Endothelial cell of umbilical vein (primary cell): ENCODE data around the gene PLEKHG1. TPM values are rescaled to one million over a fixed set of nuclear protein-coding genes. Genes with fewer than 3 reads are reported as not detected.

Experiments used
- BruUV-seq: library from RNA; stranded (reverse); fragments of 400-500 nt; replicated peaks from 2 replicates; lab custom pipeline; 2021; lab: Mats Ljungman, UMichigan
- CTCF ChIA-PET: fragments of 300-600, 350-600 bp; sonication (Branson Sonifier 250); formaldehyde crosslinking; loops from one replicate; lab custom pipeline; 2021; ENCODE audit warnings: antibody characterized with exemption, inconsistent platforms; lab: Charles Lee
- POLR2A ChIA-PET: fragments of 300-600, 350-600 bp; sonication (Branson Sonifier 250); formaldehyde crosslinking; loops from one replicate; lab custom pipeline; 2021; ENCODE audit warnings: antibody characterized with exemption, inconsistent platforms; lab: Charles Lee
- DNase-seq: peaks from one replicate; pipeline ENCODE4 v3.0.0-alpha.2; 2011; ENCODE audit warnings: low read depth, low spot score
- FAIRE-seq: peaks from 2 replicates; lab custom pipeline; 2011; peaks lifted over from hg19 to GRCh38; lab: Jason Lieb, UNC
- H2AFZ ChIP-seq: 2 replicates; pipeline ENCODE4 v1.6.0; 2012; ENCODE audit warnings: low read depth, low read length, control low read depth, inconsistent platforms
- H3K27ac ChIP-seq: 2 replicates; pipeline ENCODE4 v1.5.1; 2011; ENCODE audit warnings: low read depth, mild to moderate bottlenecking, control low read depth, low read length, moderate library complexity; ENCODE audit not compliant: insufficient read depth
- H3K27me3 ChIP-seq, 2 experiments: 2 replicates each; pipeline versions ENCODE4 v1.6.0 to v1.6.1; 2011; ENCODE audit warnings: low read length in 2 of 2, mixed read lengths in 1 of 2; ENCODE audit not compliant: control insufficient read depth in 2 of 2, insufficient read depth in 2 of 2
- H3K36me3 ChIP-seq, 2 experiments: 2 replicates in 1 of 2; 3 replicates in 1 of 2; pipeline ENCODE4 v1.5.1; 2011; ENCODE audit warnings: low read length in 2 of 2, mild to moderate bottlenecking in 1 of 2, moderate library complexity in 1 of 2; ENCODE audit not compliant: control insufficient read depth in 2 of 2, insufficient read depth in 2 of 2; ENCODE audit errors: extremely low read depth in 1 of 2
- H3K4me1 ChIP-seq: 3 replicates; pipeline ENCODE4 v1.5.1; 2011; ENCODE audit warnings: mild to moderate bottlenecking, low read length; ENCODE audit not compliant: control insufficient read depth, insufficient read depth; ENCODE audit errors: extremely low read depth
- H3K4me2 ChIP-seq: 2 replicates; pipeline ENCODE4 v1.6.1; 2011; ENCODE audit warnings: low read length, control low read depth, mixed read lengths; ENCODE audit not compliant: insufficient read depth
- H3K4me3 ChIP-seq, 3 experiments: fragments of 200-600 bp in 1 of 3; sonication (generic), shearing (Covaris generic) in 1 of 3; replicated peaks in 1 of 3; 2 replicates each; pipeline ENCODE4 v1.5.1; 2011 to 2016; ENCODE audit warnings: control low read depth in 3 of 3, low read length in 3 of 3, mild to moderate bottlenecking in 2 of 3, inconsistent platforms in 1 of 3, low read depth in 1 of 3, moderate library complexity in 1 of 3; ENCODE audit not compliant: insufficient read depth in 1 of 3
- H3K79me2 ChIP-seq: 2 replicates; pipeline ENCODE4 v1.6.0; 2012; ENCODE audit warnings: low read length, inconsistent platforms; ENCODE audit not compliant: control insufficient read depth, insufficient read depth
- H3K9ac ChIP-seq: replicated peaks from 2 replicates; pipeline ENCODE3; 2011; ENCODE audit warnings: low read length, control low read depth; ENCODE audit not compliant: insufficient read depth; ENCODE audit errors: extremely low read depth
- H3K9me1 ChIP-seq: replicated peaks from 3 replicates; pipeline ENCODE4 v1.6.0; 2011; ENCODE audit warnings: mild to moderate bottlenecking, low read length; ENCODE audit not compliant: control insufficient read depth, insufficient read depth; ENCODE audit errors: extremely low read depth
- H3K9me3 ChIP-seq: replicated peaks from 2 replicates; pipeline ENCODE4 v1.5.1; 2012; ENCODE audit warnings: low read length, inconsistent platforms; ENCODE audit not compliant: control insufficient read depth, insufficient read depth
- H4K20me1 ChIP-seq: replicated peaks from 2 replicates; pipeline ENCODE3; 2011; ENCODE audit warnings: mild to moderate bottlenecking, low read length; ENCODE audit not compliant: control insufficient read depth, insufficient read depth; ENCODE audit errors: extremely low read depth
- EZH2 ChIP-seq: IDR thresholded peaks from 2 replicates; pipeline ENCODE4 v1.6.1; 2012; ENCODE audit warnings: borderline replicate concordance, low read depth, mild to moderate bottlenecking, moderate library complexity, low read length, inconsistent platforms; ENCODE audit not compliant: severe bottlenecking
- FOS ChIP-seq: IDR thresholded peaks from 2 replicates; pipeline ENCODE4 v1.6.1; 2011; ENCODE audit warnings: mild to moderate bottlenecking, low read length, moderate library complexity, borderline replicate concordance; ENCODE audit not compliant: insufficient read depth
- GATA2 ChIP-seq: IDR thresholded peaks from 2 replicates; pipeline ENCODE4 v1.7.0; 2011; ENCODE audit warnings: low read depth, mild to moderate bottlenecking, moderate library complexity, mixed read lengths, low read length; ENCODE audit not compliant: insufficient read length, insufficient read depth
- JUN ChIP-seq: IDR thresholded peaks from 2 replicates; pipeline ENCODE4 v1.6.1; 2011; ENCODE audit warnings: borderline replicate concordance, low read depth; ENCODE audit not compliant: insufficient read length, insufficient read depth
- MYC ChIP-seq: IDR thresholded peaks from one replicate; pipeline ENCODE4 v1.6.1; 2011; ENCODE audit warnings: mild to moderate bottlenecking, low read depth, low read length
- POLR2A ChIP-seq: IDR thresholded peaks from 2 replicates; pipeline ENCODE4 v1.6.1; 2012; ENCODE audit warnings: low read depth, mild to moderate bottlenecking, control low read depth, low read length
- POLR2AphosphoS5 ChIP-seq: IDR thresholded peaks from 2 replicates; pipeline ENCODE4 v1.6.1; 2012; ENCODE audit warnings: low read depth, mild to moderate bottlenecking, control low read depth, low read length, moderate library complexity; ENCODE audit not compliant: insufficient read depth
- dilution Hi-C: fragments of 300-500 bp; cut with MboI; formaldehyde crosslinking; loops from one replicate; pipeline ENCODE4 v1.15.0; 2019; ENCODE audit warnings: low sequenced_read_pairs; ENCODE audit not compliant: extremely low pct_ligation_motif_present
- intact Hi-C: fragments of 100-400 bp; cut with micrococcal nuclease; formaldehyde crosslinking; loops from one replicate; pipeline ENCODE4 v1.10.0; 2022
- polyA plus RNA-seq, 4 experiments: library from polyadenylated mRNA; depleted of rRNA in 3 of 4; stranded (reverse) in 3 of 4; unstranded in 1 of 4; fragments of >200 nt; gene quantifications; 2 replicates each; pipeline versions ENCODE4 v1.2.1 to v1.2.3, GENCODE V29; 2011 to 2012; ENCODE audit warnings: missing spikeins in 1 of 4
- total RNA-seq: library from RNA; stranded (reverse); gene quantifications from 2 replicates; pipeline ENCODE4 v1.2.3, GENCODE V29; 2021
- TF ChIP-seq, protein P1 (sequence below): IDR thresholded peaks from 2 replicates; pipeline ENCODE4 v1.6.1; 2011; ENCODE audit not compliant: insufficient read depth, insufficient read length
- TF ChIP-seq, protein P2 (sequence below), 2 donors: IDR thresholded peaks; 1 replicate in 1 of 2; 2 replicates in 1 of 2; pipeline ENCODE4 v1.5.1; 2011; ENCODE audit warnings: low read length in 2 of 2, mild to moderate bottlenecking in 2 of 2, moderate library complexity in 2 of 2, control low read depth in 1 of 2, inconsistent platforms in 1 of 2, low read depth in 1 of 2; ENCODE audit not compliant: insufficient read depth in 1 of 2; ENCODE audit errors: extremely low read depth in 1 of 2

PLEKHG1 gene
- total and polyA plus RNA-seq, 2 donors (not counting 3 experiments of a cell fraction or from before 2014, with no cell fraction given), result 8.8 to 62.5 TPM

- Histone ChIP-seq H3K9me3 (no peaks in the 10 kb centered on the region), H3K36me3 (no peaks in the 10 kb centered on the region), H2AFZ (no peak overlapping the region), H3K79me2 (no peaks in the 10 kb centered on the region), H3K4me2 (no peak overlapping the region), H3K27ac (no peak overlapping the region), H3K9ac (no peak overlapping the region), H3K9me1 (no peaks in the 10 kb centered on the region), H4K20me1 (peaks cover 3% of the 10 kb centered on the region), H3K27me3 (peaks cover 2 to 4% of the 10 kb centered on the region in 2 experiments), H3K4me1 (no peaks in the 10 kb centered on the region), H3K4me3 (no peak overlapping the region)
- dilution Hi-C loops (no loop called here), intact Hi-C loops (loop anchor here (10.0 kb wide), 1 partner anchor 138 kb away; no protein-coding TSS in a partner anchor)
- TF ChIP-seq GATA2 (no peak), POLR2A (no peak), MYC (no peak), FOS (no peak), JUN (no peak), EZH2 (no peak), POLR2AphosphoS5 (no peak)
- TF ChIP-seq, protein P1, sequence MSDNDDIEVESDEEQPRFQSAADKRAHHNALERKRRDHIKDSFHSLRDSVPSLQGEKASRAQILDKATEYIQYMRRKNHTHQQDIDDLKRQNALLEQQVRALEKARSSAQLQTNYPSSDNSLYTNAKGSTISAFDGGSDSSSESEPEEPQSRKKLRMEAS, result no peak
- TF ChIP-seq, protein P2, sequence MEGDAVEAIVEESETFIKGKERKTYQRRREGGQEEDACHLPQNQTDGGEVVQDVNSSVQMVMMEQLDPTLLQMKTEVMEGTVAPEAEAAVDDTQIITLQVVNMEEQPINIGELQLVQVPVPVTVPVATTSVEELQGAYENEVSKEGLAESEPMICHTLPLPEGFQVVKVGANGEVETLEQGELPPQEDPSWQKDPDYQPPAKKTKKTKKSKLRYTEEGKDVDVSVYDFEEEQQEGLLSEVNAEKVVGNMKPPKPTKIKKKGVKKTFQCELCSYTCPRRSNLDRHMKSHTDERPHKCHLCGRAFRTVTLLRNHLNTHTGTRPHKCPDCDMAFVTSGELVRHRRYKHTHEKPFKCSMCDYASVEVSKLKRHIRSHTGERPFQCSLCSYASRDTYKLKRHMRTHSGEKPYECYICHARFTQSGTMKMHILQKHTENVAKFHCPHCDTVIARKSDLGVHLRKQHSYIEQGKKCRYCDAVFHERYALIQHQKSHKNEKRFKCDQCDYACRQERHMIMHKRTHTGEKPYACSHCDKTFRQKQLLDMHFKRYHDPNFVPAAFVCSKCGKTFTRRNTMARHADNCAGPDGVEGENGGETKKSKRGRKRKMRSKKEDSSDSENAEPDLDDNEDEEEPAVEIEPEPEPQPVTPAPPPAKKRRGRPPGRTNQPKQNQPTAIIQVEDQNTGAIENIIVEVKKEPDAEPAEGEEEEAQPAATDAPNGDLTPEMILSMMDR (IDR thresholded peaks at IDR 0.05; ENCODE audit: extremely low read depth in 1 of 2, insufficient read depth in 1 of 2, low read depth in 1 of 2, low read length in 2 of 2), result no peak
- DNase-seq, result no peak
- ChIA-PET POLR2A (no interaction called here), CTCF (interaction anchor here (0.7 to 2.2 kb wide), 5 partner anchors 14 to 188 kb away, joined by 3 to 8 read pairs (median 3); no protein-coding TSS in a partner anchor)
- FAIRE-seq, result no peak
- no TSS peak for BruUV-seq
These were observed 7.1 kb downstream of the PLEKHG1 start for GRCh38 chr6:150606647-150607328.
